Endothelial cell of umbilical vein (primary cell): ENCODE data around the gene TICRR. TPM values are rescaled to one million over a fixed set of nuclear protein-coding genes. Genes with fewer than 3 reads are reported as not detected.

Source experiments
- BruUV-seq: library from RNA; stranded (reverse); fragments of 400-500 nt; replicated peaks from 2 replicates; lab custom pipeline; 2021; lab: Mats Ljungman, UMichigan
- CTCF ChIA-PET: fragments of 300-600, 350-600 bp; sonication (Branson Sonifier 250); formaldehyde crosslinking; loops from one replicate; lab custom pipeline; 2021; ENCODE audit warnings: antibody characterized with exemption, inconsistent platforms; lab: Charles Lee
- POLR2A ChIA-PET: fragments of 300-600, 350-600 bp; sonication (Branson Sonifier 250); formaldehyde crosslinking; loops from one replicate; lab custom pipeline; 2021; ENCODE audit warnings: antibody characterized with exemption, inconsistent platforms; lab: Charles Lee
- DNase-seq: peaks from one replicate; pipeline ENCODE4 v3.0.0-alpha.2; 2011; ENCODE audit warnings: low read depth, low spot score
- FAIRE-seq: peaks from 2 replicates; lab custom pipeline; 2011; peaks lifted over from hg19 to GRCh38; lab: Jason Lieb, UNC
- H2AFZ ChIP-seq: 2 replicates; pipeline ENCODE4 v1.6.0; 2012; ENCODE audit warnings: low read depth, low read length, control low read depth, inconsistent platforms
- H3K27ac ChIP-seq: 2 replicates; pipeline ENCODE4 v1.5.1; 2011; ENCODE audit warnings: low read depth, mild to moderate bottlenecking, control low read depth, low read length, moderate library complexity; ENCODE audit not compliant: insufficient read depth
- H3K27me3 ChIP-seq, 2 experiments: 2 replicates each; pipeline versions ENCODE4 v1.6.0 to v1.6.1; 2011; ENCODE audit warnings: low read length in 2 of 2, mixed read lengths in 1 of 2; ENCODE audit not compliant: control insufficient read depth in 2 of 2, insufficient read depth in 2 of 2
- H3K36me3 ChIP-seq, 2 experiments: 2 replicates in 1 of 2; 3 replicates in 1 of 2; pipeline ENCODE4 v1.5.1; 2011; ENCODE audit warnings: low read length in 2 of 2, mild to moderate bottlenecking in 1 of 2, moderate library complexity in 1 of 2; ENCODE audit not compliant: control insufficient read depth in 2 of 2, insufficient read depth in 2 of 2; ENCODE audit errors: extremely low read depth in 1 of 2
- H3K4me1 ChIP-seq: 3 replicates; pipeline ENCODE4 v1.5.1; 2011; ENCODE audit warnings: mild to moderate bottlenecking, low read length; ENCODE audit not compliant: control insufficient read depth, insufficient read depth; ENCODE audit errors: extremely low read depth
- H3K4me2 ChIP-seq: 2 replicates; pipeline ENCODE4 v1.6.1; 2011; ENCODE audit warnings: low read length, control low read depth, mixed read lengths; ENCODE audit not compliant: insufficient read depth
- H3K4me3 ChIP-seq, 3 experiments: fragments of 200-600 bp in 1 of 3; sonication (generic), shearing (Covaris generic) in 1 of 3; replicated peaks in 1 of 3; 2 replicates each; pipeline ENCODE4 v1.5.1; 2011 to 2016; ENCODE audit warnings: control low read depth in 3 of 3, low read length in 3 of 3, mild to moderate bottlenecking in 2 of 3, inconsistent platforms in 1 of 3, low read depth in 1 of 3, moderate library complexity in 1 of 3; ENCODE audit not compliant: insufficient read depth in 1 of 3
- H3K79me2 ChIP-seq: 2 replicates; pipeline ENCODE4 v1.6.0; 2012; ENCODE audit warnings: low read length, inconsistent platforms; ENCODE audit not compliant: control insufficient read depth, insufficient read depth
- H3K9ac ChIP-seq: replicated peaks from 2 replicates; pipeline ENCODE3; 2011; ENCODE audit warnings: low read length, control low read depth; ENCODE audit not compliant: insufficient read depth; ENCODE audit errors: extremely low read depth
- H3K9me1 ChIP-seq: replicated peaks from 3 replicates; pipeline ENCODE4 v1.6.0; 2011; ENCODE audit warnings: mild to moderate bottlenecking, low read length; ENCODE audit not compliant: control insufficient read depth, insufficient read depth; ENCODE audit errors: extremely low read depth
- H3K9me3 ChIP-seq: replicated peaks from 2 replicates; pipeline ENCODE4 v1.5.1; 2012; ENCODE audit warnings: low read length, inconsistent platforms; ENCODE audit not compliant: control insufficient read depth, insufficient read depth
- H4K20me1 ChIP-seq: replicated peaks from 2 replicates; pipeline ENCODE3; 2011; ENCODE audit warnings: mild to moderate bottlenecking, low read length; ENCODE audit not compliant: control insufficient read depth, insufficient read depth; ENCODE audit errors: extremely low read depth
- EZH2 ChIP-seq: IDR thresholded peaks from 2 replicates; pipeline ENCODE4 v1.6.1; 2012; ENCODE audit warnings: borderline replicate concordance, low read depth, mild to moderate bottlenecking, moderate library complexity, low read length, inconsistent platforms; ENCODE audit not compliant: severe bottlenecking
- FOS ChIP-seq: IDR thresholded peaks from 2 replicates; pipeline ENCODE4 v1.6.1; 2011; ENCODE audit warnings: mild to moderate bottlenecking, low read length, moderate library complexity, borderline replicate concordance; ENCODE audit not compliant: insufficient read depth
- GATA2 ChIP-seq: IDR thresholded peaks from 2 replicates; pipeline ENCODE4 v1.7.0; 2011; ENCODE audit warnings: low read depth, mild to moderate bottlenecking, moderate library complexity, mixed read lengths, low read length; ENCODE audit not compliant: insufficient read length, insufficient read depth
- JUN ChIP-seq: IDR thresholded peaks from 2 replicates; pipeline ENCODE4 v1.6.1; 2011; ENCODE audit warnings: borderline replicate concordance, low read depth; ENCODE audit not compliant: insufficient read length, insufficient read depth
- MYC ChIP-seq: IDR thresholded peaks from one replicate; pipeline ENCODE4 v1.6.1; 2011; ENCODE audit warnings: mild to moderate bottlenecking, low read depth, low read length
- POLR2A ChIP-seq: IDR thresholded peaks from 2 replicates; pipeline ENCODE4 v1.6.1; 2012; ENCODE audit warnings: low read depth, mild to moderate bottlenecking, control low read depth, low read length
- POLR2AphosphoS5 ChIP-seq: IDR thresholded peaks from 2 replicates; pipeline ENCODE4 v1.6.1; 2012; ENCODE audit warnings: low read depth, mild to moderate bottlenecking, control low read depth, low read length, moderate library complexity; ENCODE audit not compliant: insufficient read depth
- dilution Hi-C: fragments of 300-500 bp; cut with MboI; formaldehyde crosslinking; loops from one replicate; pipeline ENCODE4 v1.15.0; 2019; ENCODE audit warnings: low sequenced_read_pairs; ENCODE audit not compliant: extremely low pct_ligation_motif_present
- intact Hi-C: fragments of 100-400 bp; cut with micrococcal nuclease; formaldehyde crosslinking; loops from one replicate; pipeline ENCODE4 v1.10.0; 2022
- polyA plus RNA-seq, 4 experiments: library from polyadenylated mRNA; depleted of rRNA in 3 of 4; stranded (reverse) in 3 of 4; unstranded in 1 of 4; fragments of >200 nt; gene quantifications; 2 replicates each; pipeline versions ENCODE4 v1.2.1 to v1.2.3, GENCODE V29; 2011 to 2012; ENCODE audit warnings: missing spikeins in 1 of 4
- total RNA-seq: library from RNA; stranded (reverse); gene quantifications from 2 replicates; pipeline ENCODE4 v1.2.3, GENCODE V29; 2021
- TF ChIP-seq, protein P1 (sequence below): IDR thresholded peaks from 2 replicates; pipeline ENCODE4 v1.6.1; 2011; ENCODE audit not compliant: insufficient read depth, insufficient read length
- TF ChIP-seq, protein P2 (sequence below), 2 donors: IDR thresholded peaks; 1 replicate in 1 of 2; 2 replicates in 1 of 2; pipeline ENCODE4 v1.5.1; 2011; ENCODE audit warnings: low read length in 2 of 2, mild to moderate bottlenecking in 2 of 2, moderate library complexity in 2 of 2, control low read depth in 1 of 2, inconsistent platforms in 1 of 2, low read depth in 1 of 2; ENCODE audit not compliant: insufficient read depth in 1 of 2; ENCODE audit errors: extremely low read depth in 1 of 2

TICRR gene
- total and polyA plus RNA-seq, 2 donors (not counting 3 experiments of a cell fraction or from before 2014, with no cell fraction given), result 4.9 to 19.4 TPM

DNA sequence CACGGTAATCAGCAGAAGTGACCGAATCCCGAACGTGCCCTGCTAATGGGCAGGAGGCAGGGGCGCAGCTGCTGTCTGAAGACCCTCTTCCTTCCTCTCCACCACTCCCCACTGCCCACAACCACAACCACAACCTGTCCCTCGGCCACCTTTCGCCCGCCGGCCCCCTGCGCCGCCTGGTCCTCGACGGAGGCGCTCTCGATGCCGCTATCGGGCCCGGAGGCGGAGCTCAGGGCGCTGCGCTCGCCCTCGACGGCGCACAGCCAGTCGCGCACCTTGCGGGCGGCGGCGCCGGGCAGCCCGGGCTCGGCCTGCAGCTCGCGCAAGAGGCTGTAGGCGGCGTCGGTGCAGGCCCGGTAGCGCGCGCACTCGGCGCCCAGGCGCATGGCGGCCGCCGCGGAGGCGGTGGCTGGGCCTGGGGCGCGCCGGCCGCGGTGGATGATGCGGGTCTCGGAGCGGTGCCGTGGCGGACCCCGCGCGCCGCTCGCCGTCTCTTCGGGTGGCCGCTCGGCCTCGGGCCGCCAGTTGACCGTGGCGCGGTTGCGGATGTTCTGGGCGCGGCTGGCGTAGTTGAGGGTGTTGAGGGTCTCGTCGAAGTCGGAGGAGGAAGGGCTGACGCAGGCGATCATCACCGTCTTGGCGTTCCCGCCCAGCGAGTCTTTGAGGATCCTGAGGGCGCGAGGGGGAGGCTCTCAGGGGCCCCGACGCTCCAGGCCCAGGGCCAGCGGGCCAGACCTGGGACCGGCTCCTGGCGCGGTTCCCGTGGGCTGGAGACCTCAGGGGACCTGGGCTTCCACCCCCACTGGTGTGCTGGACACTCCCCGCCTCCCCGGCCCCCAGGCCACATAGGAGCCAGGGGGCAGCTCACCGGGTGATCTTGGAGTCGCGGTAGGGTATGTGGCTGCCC is 73.1 kb downstream of the TICRR start:
- Histone ChIP-seq H3K4me3 (no peak overlapping the region), H3K36me3 (peaks cover 0 to 5% of the 10 kb centered on the region in 2 experiments), H3K4me2 (no peak overlapping the region), H3K27me3 (no peaks in the 10 kb centered on the region), H3K9me1 (no peaks in the 10 kb centered on the region), H4K20me1 (no peaks in the 10 kb centered on the region), H3K27ac (no peak overlapping the region), H3K79me2 (no peaks in the 10 kb centered on the region), H3K4me1 (no peaks in the 10 kb centered on the region), H3K9me3 (no peaks in the 10 kb centered on the region), H3K9ac (no peak overlapping the region), H2AFZ (no peak overlapping the region)
- DNase-seq (no peak), FAIRE-seq (no peak)
- intact Hi-C loops (no loop called here), dilution Hi-C loops (no loop called here)
- TF ChIP-seq EZH2 (no peak), JUN (no peak), FOS (no peak), POLR2AphosphoS5 (no peak), GATA2 (no peak), POLR2A (no peak), MYC (no peak)
- TF ChIP-seq, protein P1, sequence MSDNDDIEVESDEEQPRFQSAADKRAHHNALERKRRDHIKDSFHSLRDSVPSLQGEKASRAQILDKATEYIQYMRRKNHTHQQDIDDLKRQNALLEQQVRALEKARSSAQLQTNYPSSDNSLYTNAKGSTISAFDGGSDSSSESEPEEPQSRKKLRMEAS, result no peak
- TF ChIP-seq, protein P2, sequence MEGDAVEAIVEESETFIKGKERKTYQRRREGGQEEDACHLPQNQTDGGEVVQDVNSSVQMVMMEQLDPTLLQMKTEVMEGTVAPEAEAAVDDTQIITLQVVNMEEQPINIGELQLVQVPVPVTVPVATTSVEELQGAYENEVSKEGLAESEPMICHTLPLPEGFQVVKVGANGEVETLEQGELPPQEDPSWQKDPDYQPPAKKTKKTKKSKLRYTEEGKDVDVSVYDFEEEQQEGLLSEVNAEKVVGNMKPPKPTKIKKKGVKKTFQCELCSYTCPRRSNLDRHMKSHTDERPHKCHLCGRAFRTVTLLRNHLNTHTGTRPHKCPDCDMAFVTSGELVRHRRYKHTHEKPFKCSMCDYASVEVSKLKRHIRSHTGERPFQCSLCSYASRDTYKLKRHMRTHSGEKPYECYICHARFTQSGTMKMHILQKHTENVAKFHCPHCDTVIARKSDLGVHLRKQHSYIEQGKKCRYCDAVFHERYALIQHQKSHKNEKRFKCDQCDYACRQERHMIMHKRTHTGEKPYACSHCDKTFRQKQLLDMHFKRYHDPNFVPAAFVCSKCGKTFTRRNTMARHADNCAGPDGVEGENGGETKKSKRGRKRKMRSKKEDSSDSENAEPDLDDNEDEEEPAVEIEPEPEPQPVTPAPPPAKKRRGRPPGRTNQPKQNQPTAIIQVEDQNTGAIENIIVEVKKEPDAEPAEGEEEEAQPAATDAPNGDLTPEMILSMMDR (IDR thresholded peaks at IDR 0.05; ENCODE audit: extremely low read depth in 1 of 2, insufficient read depth in 1 of 2, low read depth in 1 of 2, low read length in 2 of 2), result no peak
- POLR2A ChIA-PET, result no interaction called here
- BruUV-seq, result no TSS peak
- CTCF ChIA-PET, result interaction anchor here (0.7 to 4.4 kb wide), 13 partner anchors 8 to 227 kb away, joined by 3 to 55 read pairs (median 4); no protein-coding TSS in a partner anchor
